Measurements from ENCODE around the gene TMEM192. TPM values are rescaled to one million over a fixed set of nuclear protein-coding genes. Genes with fewer than 3 reads are reported as not detected.
"Not testable (repeated sequence)": the region's sequence is repeated elsewhere in the genome, so short reads cannot be mapped to it uniquely, and the experiment has no call there.

Gene TMEM192
- total and polyA plus RNA-seq, 7 donors, result 4.7 to 12.5 (median 7.4) TPM

- Histone ChIP-seq H3K27me3 (no peaks in the 10 kb centered on the region), H3K36me3 (no peaks in the 10 kb centered on the region), H3K4me3 (no peak overlapping the region), H3K4me1 (no peaks in the 10 kb centered on the region), H3K9me3 (no peaks in the 10 kb centered on the region), H3K27ac (no peak overlapping the region)
- intact Hi-C loops (cut with DNase I), result no loop called here
- no peak for DNase-seq
- TF ChIP-seq POLR2AphosphoS5 (IDR thresholded peaks at IDR 0.05), result no peak
- TF ChIP-seq EP300 (IDR thresholded peaks at IDR 0.05), result no peak
- TF ChIP-seq CTCF (IDR thresholded peaks at IDR 0.05), result no peak
- no peak for TF ChIP-seq POLR2A (IDR thresholded peaks at IDR 0.05)
- 89 to 91% methylated on average over 7 of the region's 7 CpGs for WGBS, 2 donors
Observed at GRCh38 chr4:165027762-165028402, 84.8 kb downstream of the TMEM192 start.

- H3K36me3 ChIP-seq; H3K27ac ChIP-seq; H3K9me3 ChIP-seq; H3K4me1 ChIP-seq; intact Hi-C loops (cut with DNase I); H3K4me3 ChIP-seq; H3K27me3 ChIP-seq; DNase-seq: not testable (repeated sequence)
- WGBS, 2 donors, result 95 to 96% methylated on average over 8 of the region's 8 CpGs
Observed at GRCh38 chr4:165025782-165026181, 86.9 kb downstream of the TMEM192 start.

Other genes starting within 250 kb of the TMEM192 start
- gene APELA, start 235.7 kb downstream of the TMEM192 start, total RNA-seq, result under 1 TPM in 1 of 4 donors, not detected in 3; 0.27 TPM
- not detected for gene APELA, start 235.7 kb downstream of the TMEM192 start, polyA plus RNA-seq
- gene TRIM61, start 135.2 kb downstream of the TMEM192 start, total RNA-seq, result 1 to 10 TPM in 2 of 4 donors, under 1 TPM in 2; 0.36 to 2.8 (median 1.0) TPM
- under 1 TPM in 2 of 3 donors, not detected in 1; 0.46 to 0.70 TPM for gene TRIM61, start 135.2 kb downstream of the TMEM192 start, polyA plus RNA-seq
- gene TRIM60, start 80.9 kb downstream of the TMEM192 start, total RNA-seq, result not detected
- not detected for gene TRIM60, start 80.9 kb downstream of the TMEM192 start, polyA plus RNA-seq
- not detected for gene TRIM75, start 59.0 kb downstream of the TMEM192 start, total RNA-seq
- not detected for gene TRIM75, start 59.0 kb downstream of the TMEM192 start, polyA plus RNA-seq
- gene KLHL2, start 94.7 kb upstream of the TMEM192 start, total RNA-seq, result 10 to 100 TPM; 14.4 to 25.7 (median 18.8) TPM
- gene KLHL2, start 94.7 kb upstream of the TMEM192 start, polyA plus RNA-seq, result 10 to 100 TPM in 2 of 3 donors, 1 to 10 TPM in 1; 9.2 to 12.0 (median 11.3) TPM
- gene MSMO1, start 214.8 kb upstream of the TMEM192 start, total RNA-seq, result 10 to 100 TPM; 13.6 to 26.8 (median 17.1) TPM
- gene MSMO1, start 214.8 kb upstream of the TMEM192 start, polyA plus RNA-seq, result 100 to 1,000 TPM in 1 of 3 donors, 10 to 100 TPM in 2; 28.2 to 114 (median 42.8) TPM

All from sigmoid colon (tissue), 7 donors.